A549 treated with dexamethasone at 1 μM for 4 hours (cell line): Measurements from ENCODE around the gene HS6ST3. TPM values are rescaled to one million over a fixed set of nuclear protein-coding genes. Genes with fewer than 3 reads are reported as not detected.

ENCODE experiments used
- total RNA-seq: library from RNA; stranded (reverse); fragments of 200-300 nt; extraction: Qiagen RNA extraction; gene quantifications from 5 replicates; pipeline ENCODE4 v1.2.3, GENCODE V29; 2022

Gene HS6ST3
- total RNA-seq = not detected in 5 replicates

GRCh38 chr13:96089749-96090239 is at the start of gene HS6ST3:
Gene HS6ST3, plus strand, starts transcription at chr13:96090107.

GRCh38 chr13:96053003-96053703 is 36.8 kb upstream of the HS6ST3 start, which contains the start of gene UGGT2:
Gene UGGT2, minus strand, starts transcription at chr13:96053401. Its CDS starts 89 bp downstream, at chr13:96053312.

Other genes starting within 250 kb of the HS6ST3 start
- gene UGGT2, start 36.7 kb upstream of the HS6ST3 start, total RNA-seq = 7.5 to 11.2 TPM (median 10.1 TPM) in 5 replicates